Right lobe of liver (tissue), 6 donors: Measurements from ENCODE around the gene GLA. TPM values are rescaled to one million over a fixed set of nuclear protein-coding genes. Genes with fewer than 3 reads are reported as not detected.

Source experiments
- ATAC-seq, 4 donors: fragments of 200-7000 bp; cut with Tn5 transposase; one replicate each; pipeline ENCODE4 v1.9.1; 2020; ENCODE audit warnings: mild to moderate bottlenecking in 4 of 4, moderate library complexity in 4 of 4
- DNase-seq, 3 donors: peaks; one replicate each; pipeline ENCODE4 v3.0.0-alpha.2; 2020
- H3K27ac ChIP-seq, 3 donors: fragments of 200-600 bp; one replicate each; pipeline ENCODE4 v1.8.0; 2022
- H3K27me3 ChIP-seq, 2 donors: fragments of 200-600 bp; one replicate each; pipeline ENCODE4 v1.8.0; 2022
- H3K36me3 ChIP-seq, 4 donors: fragments of 200-600 bp; sonication (generic) in 1 of 4; one replicate each; pipeline versions ENCODE4 v1.5.1 to v1.8.0; 2017 to 2022; ENCODE audit warnings: control low read depth in 1 of 4
- H3K4me1 ChIP-seq, 4 donors: fragments of 200-600 bp; sonication (generic) in 1 of 4; one replicate each; pipeline versions ENCODE4 v1.5.1 to v1.8.0; 2017 to 2022; ENCODE audit warnings: control low read depth in 1 of 4
- H3K4me3 ChIP-seq, 3 donors: fragments of 200-600 bp; one replicate each; pipeline ENCODE4 v1.8.0; 2022
- H3K9me3 ChIP-seq, 4 donors: fragments of 200-600 bp; sonication (generic) in 1 of 4; one replicate each; pipeline versions ENCODE4 v1.5.1 to v1.8.0; 2017 to 2022; ENCODE audit warnings: control low read depth in 1 of 4
- POLR2A ChIP-seq: fragments of 450-650 bp; IDR thresholded peaks from one replicate; pipeline ENCODE4 v1.6.1; 2017; ENCODE audit warnings: antibody characterized with exemption, mild to moderate bottlenecking
- WGBS: methylation state at CpG from one replicate; pipeline ENCODE4 v1.1.6; 2018; ENCODE audit warnings: low coverage, low lambda C conversion rate; ENCODE audit not compliant: insufficient coverage; ENCODE audit errors: missing lambda C conversion rate; 5-methylcytosine and 5-hydroxymethylcytosine counted together
- intact Hi-C, 2 donors: fragments of 100-400 bp; cut with DNase I; formaldehyde crosslinking; loops; one replicate each; pipeline versions ENCODE4 v1.11.2 to v1.14.1; 2022
- total RNA-seq, 6 experiments: library from RNA; depleted of rRNA in 2 of 6; stranded (reverse); fragments of >200 nt in 2 of 6; fragmentation: NEBNext Ultra II Directional in 3 of 6; extraction: Animal tissue kit (Norgen Biotek cat#: 25700) in 3 of 6; gene quantifications; one replicate each; pipeline versions ENCODE4 v1.1.0 to v1.2.4, GENCODE V29; 2016 to 2023
- TF ChIP-seq, protein P1 (sequence below), 4 donors: fragments of 200-600 bp in 3 of 4; fragments of 450-650 bp in 1 of 4; IDR thresholded peaks; one replicate each; pipeline versions ENCODE4 v1.5.1 to v1.8.0; 2016 to 2022; ENCODE audit warnings: antibody characterized with exemption in 4 of 4, mild to moderate bottlenecking in 2 of 4
- donor health status: DM: no; HTN: yes; CAD: no.
- donor health status: DM: no; HTN: no; CAD: no.
- donor health status: DM: no; HTN: no; CAD: no.
- donor health status: DM: no; HTN: yes; CAD: no.
- donor health status: DM: no; HTN: yes; CAD: no.

The GLA gene
- total RNA-seq, 6 experiments from 2014 or later, result 8.1 to 19.0 (median 15.0) TPM

DNA sequence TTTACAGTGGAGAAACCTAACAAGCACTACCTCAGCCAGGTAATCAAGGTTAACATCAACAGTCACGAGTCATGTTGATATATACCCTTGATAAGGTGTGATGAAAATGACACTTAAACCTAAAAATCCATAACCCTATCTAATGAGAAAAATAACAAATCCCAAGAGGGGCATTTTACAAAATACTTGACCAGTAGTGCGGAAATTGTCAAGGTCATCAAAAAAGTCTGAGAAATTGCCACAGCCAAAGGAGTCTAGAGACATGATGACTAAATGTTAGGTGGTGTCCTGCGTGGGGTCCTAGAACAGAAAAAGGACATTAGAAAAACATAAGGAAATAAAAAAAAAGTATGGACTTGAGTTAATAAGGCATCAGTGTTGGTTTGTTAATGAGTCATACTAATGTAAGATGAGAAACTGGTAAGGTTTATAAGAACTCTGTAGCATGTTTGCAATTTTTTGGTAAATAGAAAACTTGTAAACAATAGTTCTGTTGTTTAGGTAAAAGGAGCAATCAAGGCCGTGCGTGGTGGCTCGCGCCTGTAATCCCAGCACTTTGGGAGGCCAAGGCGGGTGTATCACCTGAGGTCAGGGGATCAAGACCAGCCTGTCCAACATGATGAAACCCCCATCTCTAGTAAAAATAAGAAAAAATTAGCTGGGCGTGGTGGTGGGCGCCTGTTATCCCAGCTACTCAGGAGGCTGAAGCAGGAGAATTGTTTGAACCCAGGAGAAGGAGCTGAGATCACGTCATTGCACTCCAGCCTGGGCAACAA is 14.0 kb downstream of the GLA start:
- TF ChIP-seq, protein P1, sequence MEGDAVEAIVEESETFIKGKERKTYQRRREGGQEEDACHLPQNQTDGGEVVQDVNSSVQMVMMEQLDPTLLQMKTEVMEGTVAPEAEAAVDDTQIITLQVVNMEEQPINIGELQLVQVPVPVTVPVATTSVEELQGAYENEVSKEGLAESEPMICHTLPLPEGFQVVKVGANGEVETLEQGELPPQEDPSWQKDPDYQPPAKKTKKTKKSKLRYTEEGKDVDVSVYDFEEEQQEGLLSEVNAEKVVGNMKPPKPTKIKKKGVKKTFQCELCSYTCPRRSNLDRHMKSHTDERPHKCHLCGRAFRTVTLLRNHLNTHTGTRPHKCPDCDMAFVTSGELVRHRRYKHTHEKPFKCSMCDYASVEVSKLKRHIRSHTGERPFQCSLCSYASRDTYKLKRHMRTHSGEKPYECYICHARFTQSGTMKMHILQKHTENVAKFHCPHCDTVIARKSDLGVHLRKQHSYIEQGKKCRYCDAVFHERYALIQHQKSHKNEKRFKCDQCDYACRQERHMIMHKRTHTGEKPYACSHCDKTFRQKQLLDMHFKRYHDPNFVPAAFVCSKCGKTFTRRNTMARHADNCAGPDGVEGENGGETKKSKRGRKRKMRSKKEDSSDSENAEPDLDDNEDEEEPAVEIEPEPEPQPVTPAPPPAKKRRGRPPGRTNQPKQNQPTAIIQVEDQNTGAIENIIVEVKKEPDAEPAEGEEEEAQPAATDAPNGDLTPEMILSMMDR (IDR thresholded peaks at IDR 0.05), result no peak
- no peak for TF ChIP-seq POLR2A
- ATAC-seq, result no peak
- 69% methylated on average over 7 of the region's 11 CpGs for WGBS
- Histone ChIP-seq H3K27ac (no peak overlapping the region), H3K4me1 (no peaks in the 10 kb centered on the region), H3K27me3 (peaks cover 0 to 3% of the 10 kb centered on the region in 2 donors), H3K36me3 (peaks cover 0 to 5% (median 1%) of the 10 kb centered on the region in 4 donors), H3K9me3 (no peaks in the 10 kb centered on the region), H3K4me3 (no peak overlapping the region)
- no peak for DNase-seq
- intact Hi-C loops, result no loop called here

DNA sequence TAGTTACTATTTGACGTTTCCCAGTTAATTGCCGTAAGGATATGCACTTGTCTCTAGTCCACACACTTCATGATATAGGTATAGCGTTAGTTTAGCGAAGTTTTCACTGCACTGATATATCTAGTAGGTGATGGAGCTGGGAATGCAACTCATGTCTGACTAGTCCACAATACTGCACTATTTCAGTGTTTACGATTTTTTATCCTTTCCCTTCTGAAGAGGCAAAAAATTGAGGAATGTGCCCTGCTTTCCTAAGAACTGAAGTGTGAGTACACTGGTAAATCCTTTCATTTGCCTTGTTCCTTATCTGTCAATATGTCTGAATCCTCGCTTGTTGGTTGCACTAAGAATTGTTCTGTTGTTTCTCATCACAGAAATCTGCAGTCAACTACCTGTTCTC is 15.9 kb downstream of the GLA start:
- peak overlapping the region in 2 of 3 donors; percentile 48 to 61 for H3K4me3 ChIP-seq
- 48% methylated on average over 6 of the region's 6 CpGs for WGBS
- H3K27me3 ChIP-seq, result peaks cover 0 to 3% of the 10 kb centered on the region in 2 donors
- TF ChIP-seq, protein P1 (IDR thresholded peaks at IDR 0.05), result no peak
- TF ChIP-seq POLR2A, result no peak
- no peaks in the 10 kb centered on the region for H3K9me3 ChIP-seq
- intact Hi-C loops, result no loop called here
- H3K36me3 ChIP-seq, result peaks cover 0 to 5% (median 1%) of the 10 kb centered on the region in 4 donors
- no peak for ATAC-seq
- H3K4me1 ChIP-seq, result no peaks in the 10 kb centered on the region
- no peak for DNase-seq
- H3K27ac ChIP-seq, result peak overlapping the region in 1 of 3 donors; percentile 51

DNA sequence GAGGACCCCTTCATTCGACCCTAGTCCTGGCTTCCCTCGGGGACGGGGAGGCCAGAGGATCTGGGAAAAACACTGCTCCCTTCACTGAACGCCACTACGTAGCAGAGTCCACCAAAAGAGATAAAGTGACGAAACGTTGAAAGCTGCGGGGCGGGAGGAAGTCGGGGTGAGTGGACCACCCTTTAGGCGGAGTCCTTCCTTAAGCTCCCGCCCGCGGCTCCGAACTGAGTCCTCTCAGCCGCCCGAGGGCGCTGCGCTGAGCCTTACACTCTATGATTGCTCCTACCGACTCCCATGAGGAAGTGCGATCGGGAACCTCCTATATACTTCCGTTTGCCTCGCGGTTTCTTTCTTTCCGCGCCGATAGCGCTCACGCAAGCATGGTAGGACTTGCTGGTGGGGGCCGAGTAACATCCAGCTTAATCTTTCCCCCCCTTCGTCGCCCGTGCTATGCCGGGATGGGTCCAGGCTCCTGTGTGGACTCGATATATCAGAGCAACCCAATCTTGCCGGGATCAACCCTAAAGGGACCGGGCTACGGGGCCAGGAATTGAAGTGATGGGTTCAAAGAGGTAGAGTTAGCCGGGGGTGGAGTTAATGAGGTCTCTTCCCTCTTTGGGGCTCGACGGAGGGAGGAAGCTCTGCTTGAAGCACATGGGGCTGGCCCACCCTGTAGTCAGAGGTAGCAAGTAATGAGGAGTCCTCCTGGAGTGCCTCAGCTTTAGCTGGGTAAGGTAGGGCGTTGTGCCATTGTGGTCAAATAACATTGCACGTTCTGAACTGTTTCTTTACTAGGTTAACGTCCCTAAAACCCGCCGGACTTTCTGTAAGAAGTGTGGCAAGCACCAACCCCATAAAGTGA is 16.8 kb downstream of the GLA start, which contains the start of gene RPL36A:
RPL36A (plus strand) TSS at position 348 of the 862 bp plus-strand sequence; CDS start at position 381, 33 bp downstream.
- peak; percentile 98 to 100 (median 98) for ATAC-seq
- Histone ChIP-seq H3K36me3 (peaks cover 0 to 5% (median 1%) of the 10 kb centered on the region in 4 donors), H3K4me1 (no peaks in the 10 kb centered on the region), H3K9me3 (no peaks in the 10 kb centered on the region), H3K4me3 (peak within 1 kb of the TSS; percentile 48 to 61 (median 59)), H3K27me3 (peaks cover 0 to 3% of the 10 kb centered on the region in 2 donors), H3K27ac (peak within 1 kb of the TSS; percentile 20 to 59 (median 51))
- intact Hi-C loops, result no loop called here
- peak; percentile 82 to 87 (median 85) for DNase-seq
- WGBS, result 44% methylated on average over 27 of the region's 47 CpGs
- TF ChIP-seq, protein P1 (IDR thresholded peaks at IDR 0.05), result peak; percentile 51 to 73 (median 70)
- TF ChIP-seq POLR2A, result peak; percentile 82

DNA sequence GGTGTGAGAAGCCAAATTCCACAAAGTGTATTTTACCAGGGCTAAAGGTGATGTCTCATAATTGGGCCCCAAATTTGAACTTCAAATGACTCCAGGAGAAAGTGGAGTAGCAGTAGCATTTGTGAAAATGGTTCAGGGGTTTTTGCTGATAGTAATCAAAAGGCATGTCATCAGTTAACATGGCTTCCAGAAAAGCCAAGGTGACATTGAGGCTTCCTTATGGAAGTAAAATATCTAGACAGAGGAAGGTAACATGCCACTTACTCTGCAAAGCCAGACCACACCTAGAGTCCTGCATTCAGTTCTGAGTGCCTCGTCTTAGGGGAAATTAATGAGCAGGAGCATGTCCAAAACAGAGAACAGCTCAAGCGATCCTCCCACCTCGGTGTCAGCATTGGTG is 19.1 kb downstream of the GLA start:
- Histone ChIP-seq H3K4me3 (no peak overlapping the region), H3K36me3 (no peaks in the 10 kb centered on the region), H3K27ac (no peak overlapping the region), H3K9me3 (no peaks in the 10 kb centered on the region), H3K27me3 (no peaks in the 10 kb centered on the region), H3K4me1 (no peaks in the 10 kb centered on the region)
- intact Hi-C loops, result no loop called here
- WGBS, result 65% methylated on average over 2 of the region's 3 CpGs
- DNase-seq, result no peak
- TF ChIP-seq, protein P1 (IDR thresholded peaks at IDR 0.05), result no peak
- TF ChIP-seq POLR2A, result no peak
- ATAC-seq, result no peak
